SK-N-SH (cell line): ENCODE measurements around the gene STIM2. TPM values are rescaled to one million over a fixed set of nuclear protein-coding genes. Genes with fewer than 3 reads are reported as not detected.

Experiments
- CTCF ChIA-PET: fragments of 300-600, 350-600 bp; formaldehyde crosslinking; extraction: SDS; loops from one replicate; lab custom pipeline; 2021; lab: Yijun Ruan, JAX
- POLR2A ChIA-PET: fragments of 350-600 bp; sonication (Branson Sonifier 250); formaldehyde crosslinking; extraction: SDS; loops from one replicate; lab custom pipeline; 2020; ENCODE audit warnings: antibody characterized with exemption, inconsistent platforms; lab: Yijun Ruan, JAX
- DNase-seq: peaks from one replicate; pipeline ENCODE4 v3.0.0; 2012
- H2AFZ ChIP-seq: fragments of 200-600 bp; sonication (generic); 2 replicates; pipeline ENCODE4 v1.8.1; 2016; ENCODE audit warnings: antibody characterized with exemption, mild to moderate bottlenecking, low read depth
- H3F3A ChIP-seq: fragments of 200-600 bp; sonication (generic); replicated peaks from 2 replicates; pipeline ENCODE3; 2016; ENCODE audit warnings: antibody characterized with exemption, mild to moderate bottlenecking; ENCODE audit not compliant: insufficient read depth
- H3K27ac ChIP-seq, 2 experiments: fragments of 200-500 bp in 1 of 2; fragments of 200-600 bp in 1 of 2; sonication (Bioruptor generic) in 1 of 2; sonication (generic), shearing (Covaris generic) in 1 of 2; 2 replicates each; pipeline versions ENCODE4 v1.5.1 to v1.6.1; 2014 to 2016; ENCODE audit warnings: low read depth in 2 of 2, inconsistent platforms in 1 of 2, low read length in 1 of 2, mild to moderate bottlenecking in 1 of 2, mixed read lengths in 1 of 2
- H3K27me3 ChIP-seq: fragments of 200-600 bp; sonication (generic), shearing (Covaris generic); 2 replicates; pipeline ENCODE4 v1.6.1; 2016; ENCODE audit warnings: mixed run types; ENCODE audit not compliant: insufficient read depth
- H3K36me3 ChIP-seq, 2 experiments: fragments of 200-500 bp in 1 of 2; fragments of 200-600 bp in 1 of 2; sonication (Bioruptor generic) in 1 of 2; sonication (generic) in 1 of 2; replicated peaks in 1 of 2; 2 replicates each; pipeline versions ENCODE3 to v1.5.1; 2014 to 2016; ENCODE audit warnings: low read length in 1 of 2, mild to moderate bottlenecking in 1 of 2; ENCODE audit not compliant: insufficient read depth in 2 of 2, control insufficient read depth in 1 of 2
- H3K4me1 ChIP-seq, 2 experiments: fragments of 200-500 bp in 1 of 2; fragments of 200-600 bp in 1 of 2; sonication (Bioruptor generic) in 1 of 2; sonication (generic), shearing (Covaris generic) in 1 of 2; 2 replicates each; pipeline versions ENCODE4 v1.5.1 to v1.6.1; 2014 to 2016; ENCODE audit warnings: low read depth in 1 of 2, low read length in 1 of 2, mixed run types in 1 of 2; ENCODE audit not compliant: insufficient read depth in 2 of 2, control insufficient read depth in 1 of 2
- H3K4me2 ChIP-seq: fragments of 200-600 bp; sonication (generic), shearing (Covaris generic); 2 replicates; pipeline ENCODE4 v1.6.1; 2017; ENCODE audit warnings: mixed run types
- H3K4me3 ChIP-seq, 2 experiments: fragments of 200-500 bp in 1 of 2; fragments of 200-600 bp in 1 of 2; sonication (Bioruptor generic) in 1 of 2; sonication (generic), shearing (Covaris generic) in 1 of 2; 2 replicates each; pipeline versions ENCODE4 v1.5.1 to v1.8.1; 2014 to 2016; ENCODE audit warnings: low read depth in 2 of 2, inconsistent platforms in 1 of 2, low read length in 1 of 2, mild to moderate bottlenecking in 1 of 2, mixed read lengths in 1 of 2, moderate library complexity in 1 of 2
- H3K79me2 ChIP-seq: fragments of 200-600 bp; sonication (generic); 2 replicates; pipeline ENCODE4 v1.8.1; 2017; ENCODE audit warnings: mild to moderate bottlenecking; ENCODE audit not compliant: insufficient read depth
- H3K9ac ChIP-seq: fragments of 200-600 bp; sonication (generic); 2 replicates; pipeline ENCODE4 v1.6.1; 2017; ENCODE audit warnings: mixed run types
- H3K9me2 ChIP-seq: fragments of 200-600 bp; sonication (generic); 2 replicates; pipeline ENCODE4 v1.6.1; 2017; ENCODE audit warnings: mixed run types
- H3K9me3 ChIP-seq: fragments of 200-600 bp; sonication (generic); 2 replicates; pipeline ENCODE4 v1.6.1; 2017; ENCODE audit warnings: mixed run types, mild to moderate bottlenecking, moderate library complexity
- H4K20me1 ChIP-seq: fragments of 200-600 bp; sonication (generic); 2 replicates; pipeline ENCODE4 v1.6.1; 2017; ENCODE audit warnings: mild to moderate bottlenecking, mixed run types; ENCODE audit not compliant: insufficient read depth
- CHD2 ChIP-seq: fragments of 150-350 bp; IDR thresholded peaks from 2 replicates; pipeline ENCODE4 v1.6.1; 2018; ENCODE audit warnings: low read length; ENCODE audit not compliant: partially characterized antibody
- EP300 ChIP-seq, 2 experiments: IDR thresholded peaks; 2 replicates each; pipeline versions ENCODE4 v1.4.0 to v1.6.1; 2012; ENCODE audit warnings: borderline replicate concordance in 1 of 2, low read depth in 1 of 2, low read length in 1 of 2
- FOSL2 ChIP-seq: IDR thresholded peaks from 2 replicates; pipeline ENCODE4 v1.4.0; 2012; ENCODE audit warnings: low read depth, mild to moderate bottlenecking, moderate library complexity, borderline replicate concordance
- FOXJ3 ChIP-seq: sonication (generic); formaldehyde crosslinking; IDR thresholded peaks from 2 replicates; pipeline ENCODE4 v1.5.1; 2020; ENCODE audit warnings: mild to moderate bottlenecking, missing genetic modification reagents
- FOXM1 ChIP-seq: IDR thresholded peaks from 2 replicates; pipeline ENCODE4 v1.4.0; 2012; ENCODE audit warnings: low read depth, mild to moderate bottlenecking
- GATA2 ChIP-seq: sonication (generic); formaldehyde crosslinking; IDR thresholded peaks from 2 replicates; pipeline ENCODE4 v1.5.0; 2020; ENCODE audit warnings: mild to moderate bottlenecking, missing genetic modification reagents
- JUND ChIP-seq: IDR thresholded peaks from 2 replicates; pipeline ENCODE4 v1.4.0; 2012
- MEF2A ChIP-seq: IDR thresholded peaks from 2 replicates; pipeline ENCODE4 v1.4.0; 2012; ENCODE audit warnings: low read depth, borderline replicate concordance
- MXI1 ChIP-seq: IDR thresholded peaks from 2 replicates; pipeline ENCODE4 v1.6.1; 2012; ENCODE audit warnings: mild to moderate bottlenecking, low read depth, low read length, improper control_type of control experiment
- NRF1 ChIP-seq: IDR thresholded peaks from 2 replicates; pipeline ENCODE4 v1.6.1; 2012; ENCODE audit warnings: low read depth, mild to moderate bottlenecking, low read length
- POLR2AphosphoS5 ChIP-seq: IDR thresholded peaks from 2 replicates; pipeline ENCODE4 v1.6.1; 2012; ENCODE audit warnings: low read depth, low read length
- RCOR1 ChIP-seq: fragments of 150-350 bp; IDR thresholded peaks from 2 replicates; pipeline ENCODE4 v1.6.1; 2017; ENCODE audit warnings: antibody characterized with exemption, low read length
- RFX5 ChIP-seq: IDR thresholded peaks from 2 replicates; pipeline ENCODE4 v1.6.1; 2012; ENCODE audit warnings: mild to moderate bottlenecking, improper control_type of control experiment, low read length
- RXRA ChIP-seq: IDR thresholded peaks from 2 replicates; pipeline ENCODE4 v1.4.0; 2012; ENCODE audit warnings: low read depth, mild to moderate bottlenecking, borderline replicate concordance
- SIN3A ChIP-seq: IDR thresholded peaks from 2 replicates; pipeline ENCODE4 v1.6.1; 2012; ENCODE audit warnings: low read depth, mild to moderate bottlenecking, low read length, moderate library complexity, borderline replicate concordance
- SMC3 ChIP-seq: IDR thresholded peaks from 2 replicates; pipeline ENCODE4 v1.6.1; 2012; ENCODE audit warnings: low read depth, low read length, improper control_type of control experiment
- TCF12 ChIP-seq: IDR thresholded peaks from 2 replicates; pipeline ENCODE4 v1.4.0; 2012
- YY1 ChIP-seq: IDR thresholded peaks from 2 replicates; pipeline ENCODE4 v1.4.0; 2012; ENCODE audit warnings: low read depth, mild to moderate bottlenecking
- WGBS: methylation state at CpG from one replicate; pipeline ENCODE4 v1.1.6; 2017; ENCODE audit warnings: low lambda C conversion rate; 5-methylcytosine and 5-hydroxymethylcytosine counted together
- polyA plus RNA-seq, 3 experiments: library from polyadenylated mRNA; depleted of rRNA; stranded (reverse); fragments of >200 nt; gene quantifications; 2 replicates each; pipeline ENCODE4 v1.2.3, GENCODE V29; 2012
- TF ChIP-seq, protein P1 (sequence below): IDR thresholded peaks from 2 replicates; pipeline ENCODE4 v1.4.0; 2012; ENCODE audit warnings: low read depth
- TF ChIP-seq, protein P2 (sequence below): fragments of 150-350 bp; IDR thresholded peaks from 2 replicates; pipeline ENCODE4 v1.6.1; 2017; ENCODE audit warnings: antibody characterized with exemption, low read length, low read depth, borderline replicate concordance

STIM2 gene
- polyA plus RNA-seq, 1 of the 3 experiments (the other 2 are of a cell fraction): 14.7 TPM

DNA sequence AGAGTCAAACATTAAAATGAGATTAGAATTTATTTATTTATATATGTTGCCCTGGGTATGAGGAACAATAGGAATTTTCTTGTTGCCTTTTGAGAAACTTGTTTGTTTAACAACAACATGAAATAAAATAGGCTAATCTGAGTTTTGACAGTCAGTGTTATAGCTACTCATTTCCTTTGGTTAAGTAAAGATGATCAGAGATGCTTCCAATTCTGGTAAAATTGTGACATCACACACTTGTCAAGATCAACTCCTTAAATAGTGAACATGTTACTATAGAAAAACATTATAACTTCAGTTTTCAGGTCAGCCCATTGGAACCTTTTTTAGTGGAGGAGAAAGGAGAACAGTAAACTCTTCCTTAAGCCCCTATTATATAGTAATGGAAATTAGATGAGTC is 136.1 kb downstream of the STIM2 start (continued):
- TF ChIP-seq MXI1: no peak
- no peak for TF ChIP-seq GATA2 (CRISPR knock-in tag)
- TF ChIP-seq MEF2A: no peak
- no peak for TF ChIP-seq JUND
- no peak for TF ChIP-seq YY1

DNA sequence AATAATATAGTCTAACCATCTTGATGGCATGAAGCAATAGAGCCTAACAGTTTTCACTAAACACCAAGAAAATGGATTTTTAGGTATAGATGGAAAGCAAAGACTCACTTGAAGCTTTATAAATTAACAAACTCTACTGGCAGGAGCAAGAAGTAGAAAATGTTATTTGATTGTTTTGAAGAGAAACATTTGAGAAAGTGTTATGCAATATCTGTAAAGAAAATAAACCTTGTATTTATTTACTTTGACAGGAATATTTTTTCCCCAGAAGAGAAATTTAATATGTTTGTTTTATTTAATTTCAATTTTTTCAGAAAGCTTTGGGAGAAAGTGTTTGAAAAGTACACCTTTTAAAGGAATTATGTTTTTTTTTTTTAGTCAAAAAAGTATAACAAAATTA is 139.0 kb downstream of the STIM2 start:
- H2AFZ ChIP-seq: no peak overlapping the region
- peaks cover 7 to 12% of the 10 kb centered on the region in 2 experiments for H3K36me3 ChIP-seq
- no peaks in the 10 kb centered on the region for H3K79me2 ChIP-seq
- TF ChIP-seq, protein P1, sequence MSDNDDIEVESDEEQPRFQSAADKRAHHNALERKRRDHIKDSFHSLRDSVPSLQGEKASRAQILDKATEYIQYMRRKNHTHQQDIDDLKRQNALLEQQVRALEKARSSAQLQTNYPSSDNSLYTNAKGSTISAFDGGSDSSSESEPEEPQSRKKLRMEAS: no peak
- TF ChIP-seq GATA2 (CRISPR knock-in tag): no peak
- no peak for TF ChIP-seq POLR2AphosphoS5
- no peak for TF ChIP-seq JUND
- TF ChIP-seq SIN3A: no peak
- POLR2A ChIA-PET: no interaction called here
- no peak for DNase-seq
- no peak overlapping the region for H3K4me3 ChIP-seq
- H3K4me2 ChIP-seq: no peak overlapping the region
- CTCF ChIA-PET: interaction anchor here (0.7 to 1.0 kb wide), 2 partner anchors 11 to 589 kb away, joined by 3 read pairs; no protein-coding TSS in a partner anchor
- no peak overlapping the region for H3K27ac ChIP-seq
- H4K20me1 ChIP-seq: no peaks in the 10 kb centered on the region
- H3K9me2 ChIP-seq: no peaks in the 10 kb centered on the region
- H3K9ac ChIP-seq: no peak overlapping the region
- H3K27me3 ChIP-seq: no peaks in the 10 kb centered on the region
- H3K9me3 ChIP-seq: no peaks in the 10 kb centered on the region
- peaks cover 2% of the 10 kb centered on the region for H3F3A ChIP-seq
- peaks cover 0 to 1% of the 10 kb centered on the region in 2 experiments; a peak in 1 of 4 replicates for H3K4me1 ChIP-seq

DNA sequence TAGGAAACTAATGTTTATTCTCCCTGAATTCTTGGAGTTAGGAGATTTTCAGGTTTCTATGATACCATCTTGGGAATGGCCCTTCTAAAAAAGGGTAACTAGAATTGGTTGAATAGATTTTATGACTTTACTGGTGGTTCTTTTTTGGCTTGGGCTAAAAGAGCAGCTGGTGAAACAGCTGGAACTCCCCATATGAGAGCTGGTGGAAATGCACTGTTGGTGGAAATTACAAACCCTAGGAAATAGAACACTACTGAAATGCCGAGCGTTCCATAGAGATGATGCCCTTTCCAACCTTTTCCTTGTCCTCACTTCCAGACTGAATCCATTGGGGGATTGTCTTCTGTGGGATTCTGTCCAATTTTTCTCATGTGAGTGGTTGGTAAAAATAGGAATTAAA is 139.5 kb downstream of the STIM2 start:
- Histone ChIP-seq H3K4me2 (no peak overlapping the region), H3K36me3 (peaks cover 7 to 10% of the 10 kb centered on the region in 2 experiments), H2AFZ (no peak overlapping the region), H3K9me3 (no peaks in the 10 kb centered on the region), H3F3A (peaks cover 6% of the 10 kb centered on the region), H3K4me3 (no peak overlapping the region), H3K27me3 (no peaks in the 10 kb centered on the region), H4K20me1 (no peaks in the 10 kb centered on the region), H3K27ac (no peak overlapping the region), H3K79me2 (no peaks in the 10 kb centered on the region), H3K9me2 (no peaks in the 10 kb centered on the region), H3K9ac (no peak overlapping the region), H3K4me1 (peaks cover 0 to 6% of the 10 kb centered on the region in 2 experiments; a peak in 1 of 4 replicates)
- ChIA-PET POLR2A (no interaction called here), CTCF (interaction anchor here (0.7 to 1.7 kb wide), 5 partner anchors 8 to 589 kb away, joined by 3 to 4 read pairs (median 3); partner anchors contain the start of gene STIM2)
- DNase-seq: no peak
- WGBS: 100% methylated on average over 2 of the region's 2 CpGs
- no peak for TF ChIP-seq TCF12
- TF ChIP-seq MEF2A: no peak
- TF ChIP-seq FOXJ3 (CRISPR knock-in tag): no peak
- no peak for TF ChIP-seq EP300 (IDR thresholded peaks at IDR 0.05; ENCODE audit: borderline replicate concordance in 1 of 2, low read depth in 1 of 2, low read length in 1 of 2)
- TF ChIP-seq RFX5: no peak
- no peak for TF ChIP-seq MXI1
- TF ChIP-seq CHD2: no peak
- no peak for TF ChIP-seq YY1
- no peak for TF ChIP-seq SMC3
- TF ChIP-seq NRF1: no peak
- TF ChIP-seq RXRA: no peak
- TF ChIP-seq FOSL2: no peak
- TF ChIP-seq SIN3A: no peak
- TF ChIP-seq JUND: no peak
- TF ChIP-seq, protein P1: no peak
- no peak for TF ChIP-seq POLR2AphosphoS5
- TF ChIP-seq FOXM1: no peak
- TF ChIP-seq, protein P2, sequence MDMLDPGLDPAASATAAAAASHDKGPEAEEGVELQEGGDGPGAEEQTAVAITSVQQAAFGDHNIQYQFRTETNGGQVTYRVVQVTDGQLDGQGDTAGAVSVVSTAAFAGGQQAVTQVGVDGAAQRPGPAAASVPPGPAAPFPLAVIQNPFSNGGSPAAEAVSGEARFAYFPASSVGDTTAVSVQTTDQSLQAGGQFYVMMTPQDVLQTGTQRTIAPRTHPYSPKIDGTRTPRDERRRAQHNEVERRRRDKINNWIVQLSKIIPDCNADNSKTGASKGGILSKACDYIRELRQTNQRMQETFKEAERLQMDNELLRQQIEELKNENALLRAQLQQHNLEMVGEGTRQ: no peak
- no peak for TF ChIP-seq RCOR1
